Erythroblast (primary cell): ENCODE results near the gene MRM1.

Source experiments
- GATA1 ChIP-seq: IDR thresholded peaks from 2 replicates; pipeline ENCODE4 v1.6.1; 2011; ENCODE audit warnings: low read depth, mild to moderate bottlenecking, control low read depth, low read length, moderate library complexity
- POLR2A ChIP-seq: IDR thresholded peaks from 2 replicates; pipeline ENCODE4 v1.6.1; 2011; ENCODE audit warnings: mild to moderate bottlenecking, low read length

- TF ChIP-seq POLR2A (no peak), GATA1 (no peak)
These were observed 28.0 kb downstream of the MRM1 start for GRCh38 chr17:36629252-36629847.
